GM19438 (cell line): ENCODE measurements around the gene SNRNP27.
"Not testable (repeated sequence)": the region's sequence is repeated elsewhere in the genome, so short reads cannot be mapped to it uniquely, and the experiment has no call there.

Source experiments
- ATAC-seq: cut with Tn5 transposase; IDR thresholded peaks from one replicate; pipeline ENCODE4 v1.9.1; 2021; ENCODE audit warnings: low read depth; ENCODE audit not compliant: unreplicated experiment

SNRNP27 gene

DNA sequence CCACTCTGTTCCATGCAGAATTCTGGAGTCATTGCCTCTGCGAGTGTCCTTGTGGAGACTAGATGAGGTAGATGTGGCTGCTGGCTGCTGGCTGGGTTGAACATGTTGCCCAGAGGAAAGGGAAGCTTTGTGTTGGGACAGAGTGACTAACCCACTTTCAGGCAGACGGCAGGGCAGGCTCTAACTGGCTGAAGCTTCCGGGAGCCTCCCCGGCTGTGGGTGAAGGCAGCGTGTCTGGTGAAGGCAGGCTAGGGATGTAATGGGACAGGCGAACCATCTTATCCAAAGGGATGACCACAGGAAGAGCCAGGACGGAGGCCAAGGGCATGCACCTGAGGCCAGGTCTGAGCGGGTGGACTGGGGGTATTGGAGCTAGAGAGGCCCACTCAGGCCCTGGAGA is 51.7 kb downstream of the SNRNP27 start:
- no peak for ATAC-seq

DNA sequence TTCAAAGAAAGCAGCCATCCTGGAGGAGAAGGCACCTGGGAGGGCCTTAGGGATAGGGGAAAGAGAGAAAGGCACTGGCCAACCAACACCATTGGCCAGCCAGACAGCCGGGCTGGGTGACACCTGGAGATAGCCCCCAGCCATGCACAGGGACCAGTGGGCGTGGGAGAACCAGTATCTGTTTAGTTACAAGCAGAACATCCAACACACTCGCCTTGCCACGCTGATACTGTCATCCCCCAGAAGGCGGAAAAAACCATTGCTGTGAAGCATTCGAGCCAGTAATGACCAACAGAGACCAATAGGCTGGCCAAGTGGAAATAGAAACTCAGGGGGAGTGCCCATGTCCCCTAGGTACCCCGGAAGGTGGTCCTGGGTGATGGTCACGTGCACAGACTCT is 52.2 kb downstream of the SNRNP27 start:
- ATAC-seq, result no peak

DNA sequence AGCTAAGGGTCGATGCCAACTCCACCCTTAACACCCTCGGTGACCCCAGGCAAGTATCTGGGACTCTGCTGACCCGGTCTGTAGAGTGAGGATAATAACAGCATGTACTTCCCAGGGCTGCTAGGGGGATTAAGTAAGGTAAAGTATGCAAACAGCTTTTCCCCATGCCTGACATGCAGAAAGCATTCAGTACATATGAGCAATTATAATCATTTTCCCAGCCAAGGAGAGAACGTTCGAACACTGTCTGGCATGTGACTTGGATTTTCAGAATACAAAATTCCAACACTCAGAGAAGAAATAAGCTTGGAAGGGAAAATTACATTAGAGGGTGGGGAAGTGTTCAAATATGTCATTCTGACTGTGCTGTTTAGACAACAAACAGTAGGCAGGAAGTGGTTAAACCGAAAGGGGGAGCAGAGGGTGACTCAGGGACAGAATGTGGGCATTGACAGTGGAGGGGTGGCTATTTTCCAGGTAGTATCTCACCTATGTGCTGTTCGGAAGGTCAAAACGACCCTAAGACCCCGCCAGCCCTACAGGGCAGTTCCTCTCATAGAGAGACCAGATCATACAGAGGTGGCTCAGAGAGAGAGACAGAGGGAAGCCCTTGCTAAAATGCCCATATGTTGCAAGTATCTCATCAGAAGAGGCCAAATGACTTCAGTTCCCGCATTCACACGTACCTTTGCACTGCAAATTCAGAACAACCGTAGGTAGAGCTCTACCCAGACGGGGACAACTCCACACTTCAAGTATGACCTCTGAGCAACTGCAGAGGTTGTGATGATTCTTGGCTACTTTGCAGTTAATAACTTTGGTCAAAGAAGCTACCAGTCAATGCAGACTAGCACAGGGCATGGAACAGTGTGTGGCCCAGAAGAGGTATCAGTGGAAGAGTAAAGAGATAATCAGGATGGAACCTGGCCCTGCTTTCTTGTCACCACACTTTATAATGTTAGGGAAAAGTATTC is 52.9 kb downstream of the SNRNP27 start:
- no peak for ATAC-seq

DNA sequence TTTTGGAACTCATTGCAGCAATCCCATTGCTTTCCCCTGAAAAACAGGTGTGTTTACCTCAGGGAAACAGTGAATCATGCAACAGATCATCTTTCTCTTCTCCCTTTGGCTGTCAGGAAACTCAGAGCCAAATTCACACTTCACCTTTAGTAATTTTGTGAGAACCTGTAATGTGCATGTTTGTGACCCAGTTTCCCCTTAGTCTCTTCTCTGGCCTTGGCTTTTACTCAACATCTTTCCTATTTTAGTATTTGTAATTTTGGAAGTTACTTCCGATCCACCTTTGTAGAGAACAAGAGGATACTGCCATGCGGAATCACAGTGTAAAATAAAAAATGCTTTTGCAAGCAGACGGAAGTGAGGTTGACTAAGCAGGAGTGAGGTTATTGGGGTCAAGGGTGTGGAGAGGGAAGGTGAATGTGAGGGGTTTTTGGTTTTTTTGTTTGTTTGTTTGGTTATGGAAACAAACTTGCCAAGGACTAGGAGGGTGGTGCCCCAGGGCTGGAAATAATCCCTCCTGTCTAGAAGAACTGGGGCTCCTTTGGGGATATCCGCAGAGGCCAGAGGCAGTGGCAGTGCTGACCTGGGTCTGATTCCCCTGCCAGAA is 53.7 kb downstream of the SNRNP27 start:
- ATAC-seq, result no peak

DNA sequence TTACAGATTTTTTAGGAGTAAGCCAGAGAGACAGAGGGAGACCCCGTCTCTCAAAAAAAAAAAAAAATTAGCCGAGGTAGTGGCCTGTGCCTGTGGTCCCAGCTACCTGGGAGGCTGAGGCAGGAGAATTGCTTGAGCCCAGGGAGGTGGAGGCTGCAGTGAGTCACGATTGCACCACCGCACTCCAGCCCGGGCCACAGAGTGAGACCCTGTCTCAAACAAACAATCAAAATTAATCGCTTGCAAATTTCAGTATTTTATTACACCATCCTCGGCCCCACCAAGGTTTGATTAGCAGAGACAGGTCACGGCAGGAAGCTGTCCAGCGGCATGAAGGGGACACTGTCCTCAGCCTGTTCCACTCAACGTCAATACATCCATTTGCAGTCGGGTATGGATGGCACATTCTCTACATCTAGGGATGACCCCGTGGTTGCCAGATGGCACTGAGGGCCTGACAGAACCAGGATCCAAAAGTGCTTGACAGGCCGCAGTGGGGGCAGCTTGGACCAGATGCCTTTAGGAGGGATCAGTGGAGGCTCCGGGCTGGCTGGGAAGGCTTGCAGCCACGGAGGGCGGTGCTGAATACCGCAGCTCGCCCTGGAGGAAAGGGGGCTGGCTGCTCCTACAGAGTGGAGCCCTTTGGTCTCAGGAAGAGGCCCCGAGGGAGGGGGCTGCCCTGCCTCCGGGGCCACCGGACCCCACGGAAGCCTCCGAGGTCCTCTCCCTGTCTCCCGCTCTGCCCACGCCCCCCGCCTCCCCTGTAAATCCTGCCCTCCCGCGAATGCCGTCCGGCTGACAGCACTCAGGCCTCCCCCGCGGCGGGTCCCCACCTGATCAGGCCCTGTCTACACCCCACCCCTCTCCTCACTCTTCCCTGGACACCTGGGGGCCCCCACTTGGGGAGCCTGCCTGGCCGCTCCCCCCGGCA is 54.5 kb downstream of the SNRNP27 start:
- ATAC-seq, result no peak

DNA sequence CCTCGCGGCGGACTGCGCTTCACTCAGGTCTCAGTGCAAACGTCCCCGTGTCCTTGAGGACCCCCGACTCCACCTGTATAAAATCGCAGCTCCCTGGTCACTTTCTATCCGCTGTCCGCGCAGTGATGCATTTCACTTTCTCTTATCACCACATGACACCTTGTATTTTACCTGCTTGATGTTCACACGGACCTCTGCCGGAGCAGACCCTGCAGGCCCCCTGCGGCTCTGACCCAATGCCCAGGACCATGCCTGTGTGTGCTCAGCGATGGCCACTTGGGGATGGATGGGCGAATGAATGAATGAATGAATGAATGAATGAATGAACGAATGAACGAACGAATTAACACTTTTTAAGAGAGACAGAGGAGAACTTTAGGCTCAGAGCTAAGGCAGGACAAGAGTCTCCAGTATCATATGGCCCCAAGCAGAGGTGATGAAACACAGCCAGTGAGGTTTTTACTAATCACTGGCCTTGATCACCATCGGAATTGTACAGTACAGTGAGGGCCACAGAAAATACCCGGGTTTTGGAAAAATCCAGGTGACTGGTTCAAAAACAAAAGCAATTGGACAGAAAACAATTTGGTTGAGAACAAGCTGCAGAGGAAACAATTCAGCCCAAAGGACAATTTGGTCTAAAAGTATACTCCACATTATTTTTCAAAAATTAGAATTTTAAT is 55.3 kb downstream of the SNRNP27 start:
- ATAC-seq, result no peak

DNA sequence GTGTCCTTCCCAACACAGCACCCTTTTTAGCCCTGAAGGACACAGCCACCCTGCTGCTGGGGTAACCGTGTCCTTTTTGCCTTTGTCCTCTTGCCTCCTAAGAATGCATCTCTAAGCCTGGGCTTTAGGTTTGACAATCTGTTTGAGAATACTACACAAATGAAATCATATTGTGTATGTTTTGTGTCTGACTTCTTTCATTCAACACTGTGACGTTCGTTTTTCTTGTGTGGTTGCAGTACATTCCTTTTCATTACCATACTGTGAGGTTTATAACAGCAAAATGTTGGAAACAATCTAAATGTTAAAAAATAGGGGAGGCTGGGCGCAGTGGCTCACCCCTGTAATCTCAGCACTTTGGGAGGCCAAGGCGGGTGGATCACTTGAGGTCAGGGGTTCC is 56.5 kb downstream of the SNRNP27 start:
- no peak for ATAC-seq

DNA sequence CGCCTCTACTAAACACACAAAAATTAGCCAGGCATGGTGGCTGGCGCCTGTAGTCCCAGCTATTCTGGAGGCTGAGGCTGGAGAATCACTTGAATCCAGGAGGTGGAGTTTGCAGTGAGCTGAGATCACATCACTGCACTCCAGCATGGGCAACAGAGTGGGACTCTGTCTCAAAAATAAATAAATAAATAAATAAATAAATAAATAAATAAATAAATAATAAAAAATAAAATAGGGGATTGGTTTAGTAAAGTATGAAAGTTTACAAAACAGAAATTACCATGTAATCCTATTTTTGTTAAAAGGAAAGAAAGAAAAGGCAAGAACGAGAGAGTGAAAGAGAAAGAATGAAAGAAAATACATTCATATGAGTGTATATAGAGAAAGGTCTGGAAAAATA is 56.9 kb downstream of the SNRNP27 start:
- not testable (repeated sequence) for ATAC-seq

DNA sequence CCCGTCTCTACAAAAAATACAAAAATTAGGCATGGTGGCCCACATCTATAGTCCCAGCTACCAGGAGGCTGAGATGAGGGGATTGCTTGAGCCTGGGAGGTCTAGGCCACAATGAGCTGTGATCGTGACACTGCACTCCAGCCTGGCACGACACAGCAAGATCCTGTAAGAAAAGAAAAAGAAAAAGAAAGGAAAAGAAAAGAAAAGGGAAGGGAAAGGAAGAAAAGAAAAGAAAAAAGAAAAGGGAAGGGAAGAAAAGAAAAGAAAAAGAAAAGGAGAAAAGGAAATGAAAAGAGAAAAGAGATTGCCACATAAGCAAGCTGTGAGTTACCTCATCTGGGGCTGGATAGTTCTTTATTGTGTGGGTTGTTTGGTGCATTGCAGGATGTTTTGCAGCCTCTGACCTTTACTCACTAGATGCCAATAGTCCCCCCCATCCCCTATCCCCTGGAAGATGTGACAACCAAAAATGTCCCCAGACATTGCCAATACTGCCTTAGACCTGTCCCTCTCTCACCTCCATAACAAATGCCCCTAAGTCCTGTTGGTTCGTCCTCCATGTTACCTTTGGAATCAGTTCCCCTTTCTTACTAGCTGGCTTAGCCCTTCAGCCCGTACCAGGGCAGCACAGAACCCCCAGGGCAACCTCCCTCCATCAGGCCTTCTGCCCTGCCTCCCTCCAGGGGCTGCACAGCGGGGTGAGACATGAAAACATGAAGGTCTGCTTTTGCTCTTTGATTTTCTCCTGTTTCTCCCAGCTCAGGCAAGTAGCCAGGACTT is 58.8 kb downstream of the SNRNP27 start:
- ATAC-seq, result no peak

DNA sequence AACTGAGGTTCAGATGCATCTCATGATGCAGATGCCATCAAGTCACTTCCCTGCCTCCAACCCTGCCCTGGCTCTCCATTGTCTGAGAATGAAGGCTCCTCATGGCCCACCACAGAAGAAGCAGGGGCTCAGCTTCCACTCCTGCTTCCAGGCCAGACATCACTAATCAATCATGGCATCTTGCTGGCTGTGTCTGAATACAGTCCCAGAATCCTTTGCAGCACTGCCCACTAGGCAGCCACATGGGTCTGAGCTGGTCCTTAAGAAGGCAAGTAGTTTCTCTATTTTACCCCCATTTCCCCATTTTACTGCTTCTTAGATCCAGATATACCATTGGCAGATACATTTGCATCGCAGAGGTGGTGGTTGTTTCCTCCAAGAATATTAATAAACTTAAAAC is 60.3 kb downstream of the SNRNP27 start:
- ATAC-seq, result no peak
